ENCODE results near the gene PLA2G2C. TPM values are rescaled to one million over a fixed set of nuclear protein-coding genes. Genes with fewer than 3 reads are reported as not detected.

PLA2G2C gene
- total and polyA plus RNA-seq, 2 of the 8 experiments (the other 6 are each of a cell fraction or from before 2014, with no cell fraction given) = not detected

- H3K4me2 ChIP-seq (ENCODE audit: insufficient read depth in 1 of 2, low read depth in 2 of 2, low read length in 2 of 2) = no peak overlapping the region
These were observed 41.4 kb upstream of the PLA2G2C start for GRCh38 chr1:20227704-20228103.

More at GRCh38 chr1:20227704-20228103, 41.4 kb upstream of the PLA2G2C start:
- H3K23me2 ChIP-seq (ENCODE audit: low read depth, low read length) = no peaks in the 10 kb centered on the region; the same call in 1 of the 2 replicates
- H2BK20ac ChIP-seq (ENCODE audit: low read length) = no peak overlapping the region
- H2BK5ac ChIP-seq (ENCODE audit: low read depth, low read length) = no peak overlapping the region
- H3K9me3 ChIP-seq (ENCODE audit: insufficient read depth in 2 of 2, low read depth in 1 of 2, low read length in 1 of 2) = no peaks in the 10 kb centered on the region
- no peak overlapping the region for H3K27ac ChIP-seq (ENCODE audit: low read depth, low read length)
- no peak overlapping the region; the same call in 1 of the 2 replicates for H3K18ac ChIP-seq (ENCODE audit: extremely low read depth, low read length)
- FAIRE-seq = no peak
- no peak overlapping the region for H3K23ac ChIP-seq (ENCODE audit: insufficient read length)
- H3K56ac ChIP-seq (replicated peaks; ENCODE audit: insufficient read length, low read depth, low read length) = no peak overlapping the region
- no peak overlapping the region for H4K91ac ChIP-seq (replicated peaks; ENCODE audit: insufficient read length, low read length)
- H2AFZ ChIP-seq (ENCODE audit: low read length) = peak overlapping the region; percentile 16; the same call in 1 of the 2 replicates
- DNase-seq (ENCODE audit: low read depth in 1 of 2, low spot score in 2 of 2) = no peak
- no peak overlapping the region for H2AK5ac ChIP-seq (ENCODE audit: low read depth, low read length)
- no peak overlapping the region for H3K9ac ChIP-seq (replicated peaks in 1 of 4; ENCODE audit: extremely low read depth in 1 of 4, low read depth in 3 of 4, low read length in 3 of 4)
- no peaks in the 10 kb centered on the region for H3K79me2 ChIP-seq (ENCODE audit: control insufficient read depth in 1 of 2, insufficient read depth in 2 of 2, low read length in 2 of 2)
- H4K20me1 ChIP-seq (replicated peaks in 1 of 2; ENCODE audit: control insufficient read depth in 1 of 2, insufficient read depth in 2 of 2, low read length in 2 of 2) = no peaks in the 10 kb centered on the region
- no peak overlapping the region for H4K8ac ChIP-seq (ENCODE audit: extremely low read depth, insufficient read depth, low read length)
- H3K79me1 ChIP-seq (ENCODE audit: low read depth, low read length) = 0 out of 2 replicates have a peak, but pooled peaks cover 2% of the 10 kb centered on the region
- H4K5ac ChIP-seq (ENCODE audit: insufficient read length, low read depth, low read length) = no peak overlapping the region
- H3K27me3 ChIP-seq (replicated peaks in 1 of 4; ENCODE audit: control insufficient read depth in 3 of 4, extremely low read depth in 1 of 4, insufficient read depth in 3 of 4, low read length in 3 of 4) = peaks cover 0 to 7% (median 5%) of the 10 kb centered on the region in 4 experiments; a peak in 3 of 7 replicates
- TF ChIP-seq EGR1 (IDR thresholded peaks at IDR 0.05; ENCODE audit: borderline replicate concordance, low read depth, low read length) (no peak), RAD21 (IDR thresholded peaks at IDR 0.05 in 1 of 2, conservative IDR thresholded peaks at IDR 0.05 in 1 of 2; ENCODE audit: low read depth in 2 of 2, low read length in 2 of 2) (peak in 1 of 2 experiments; percentile 19; a peak in 1 of 4 replicates), KDM5A (IDR thresholded peaks at IDR 0.05; ENCODE audit: low read length) (no peak), BCL11A (IDR thresholded peaks at IDR 0.05; ENCODE audit: low read depth in 2 of 2, low read length in 2 of 2) (no peak)
- TF ChIP-seq, protein P1, sequence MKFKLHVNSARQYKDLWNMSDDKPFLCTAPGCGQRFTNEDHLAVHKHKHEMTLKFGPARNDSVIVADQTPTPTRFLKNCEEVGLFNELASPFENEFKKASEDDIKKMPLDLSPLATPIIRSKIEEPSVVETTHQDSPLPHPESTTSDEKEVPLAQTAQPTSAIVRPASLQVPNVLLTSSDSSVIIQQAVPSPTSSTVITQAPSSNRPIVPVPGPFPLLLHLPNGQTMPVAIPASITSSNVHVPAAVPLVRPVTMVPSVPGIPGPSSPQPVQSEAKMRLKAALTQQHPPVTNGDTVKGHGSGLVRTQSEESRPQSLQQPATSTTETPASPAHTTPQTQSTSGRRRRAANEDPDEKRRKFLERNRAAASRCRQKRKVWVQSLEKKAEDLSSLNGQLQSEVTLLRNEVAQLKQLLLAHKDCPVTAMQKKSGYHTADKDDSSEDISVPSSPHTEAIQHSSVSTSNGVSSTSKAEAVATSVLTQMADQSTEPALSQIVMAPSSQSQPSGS (IDR thresholded peaks at IDR 0.05; ENCODE audit: low read length) = no peak
- TF ChIP-seq, protein P2, sequence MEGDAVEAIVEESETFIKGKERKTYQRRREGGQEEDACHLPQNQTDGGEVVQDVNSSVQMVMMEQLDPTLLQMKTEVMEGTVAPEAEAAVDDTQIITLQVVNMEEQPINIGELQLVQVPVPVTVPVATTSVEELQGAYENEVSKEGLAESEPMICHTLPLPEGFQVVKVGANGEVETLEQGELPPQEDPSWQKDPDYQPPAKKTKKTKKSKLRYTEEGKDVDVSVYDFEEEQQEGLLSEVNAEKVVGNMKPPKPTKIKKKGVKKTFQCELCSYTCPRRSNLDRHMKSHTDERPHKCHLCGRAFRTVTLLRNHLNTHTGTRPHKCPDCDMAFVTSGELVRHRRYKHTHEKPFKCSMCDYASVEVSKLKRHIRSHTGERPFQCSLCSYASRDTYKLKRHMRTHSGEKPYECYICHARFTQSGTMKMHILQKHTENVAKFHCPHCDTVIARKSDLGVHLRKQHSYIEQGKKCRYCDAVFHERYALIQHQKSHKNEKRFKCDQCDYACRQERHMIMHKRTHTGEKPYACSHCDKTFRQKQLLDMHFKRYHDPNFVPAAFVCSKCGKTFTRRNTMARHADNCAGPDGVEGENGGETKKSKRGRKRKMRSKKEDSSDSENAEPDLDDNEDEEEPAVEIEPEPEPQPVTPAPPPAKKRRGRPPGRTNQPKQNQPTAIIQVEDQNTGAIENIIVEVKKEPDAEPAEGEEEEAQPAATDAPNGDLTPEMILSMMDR (IDR thresholded peaks at IDR 0.05; ENCODE audit: control extremely low read depth in 1 of 3, insufficient read depth in 1 of 3, low read depth in 1 of 3, low read length in 3 of 3) = peak in 2 of 3 experiments; percentile 3 to 14; a peak in 2 of 4 replicates
- no peak overlapping the region for H2BK120ac ChIP-seq (replicated peaks; ENCODE audit: low read depth, low read length)
- no peak overlapping the region for H2BK15ac ChIP-seq (ENCODE audit: low read length)
- H3K4ac ChIP-seq (replicated peaks; ENCODE audit: insufficient read length, low read depth, low read length) = no peak overlapping the region
- no peaks in the 10 kb centered on the region for H3K36me3 ChIP-seq (ENCODE audit: control insufficient read depth in 2 of 4, insufficient read depth in 4 of 4, low read length in 3 of 4)
- no peak overlapping the region for H2BK12ac ChIP-seq (ENCODE audit: low read depth, low read length)
- CTCF ChIA-PET (ENCODE audit: partially characterized antibody) = interaction anchor here (0.7 to 2.1 kb wide), 8 partner anchors 8 to 133 kb away, joined by 3 to 13 read pairs (median 3); no protein-coding TSS in a partner anchor
- H3K4me3 ChIP-seq (ENCODE audit: extremely low read depth in 1 of 4, insufficient read depth in 2 of 4, low read depth in 3 of 4, low read length in 4 of 4) = no peak overlapping the region
- H3K4me1 ChIP-seq (replicated peaks in 1 of 4; ENCODE audit: control insufficient read depth in 3 of 4, insufficient read depth in 4 of 4, low read length in 3 of 4) = peaks cover 0 to 2% (median 0%) of the 10 kb centered on the region in 4 experiments; a peak in 1 of 7 replicates
- WGBS, 2 experiments (ENCODE audit: extremely low coverage in 1 of 2, insufficient coverage in 1 of 2, insufficient read length in 1 of 2, insufficient replicate concordance in 2 of 2, low coverage in 1 of 2, low lambda C conversion rate in 2 of 2, missing lambda C conversion rate in 1 of 2) = 69% methylated on average over 4 of the region's 4 CpGs; no CpG with 5 or more reads in 1 of the 2 experiments
- POLR2A ChIA-PET (ENCODE audit: partially characterized antibody) = no interaction called here
- no peak overlapping the region for H3K14ac ChIP-seq (ENCODE audit: insufficient read length)

Measured in H1 (cell line).